Hepatocyte (in vitro differentiated cells): Measurements from ENCODE around the gene RPL41.

Source experiments
- EZH2 ChIP-seq: fragments of 200-600 bp; sonication (generic); IDR thresholded peaks from 2 replicates; pipeline ENCODE4 v1.6.1; 2016; ENCODE audit warnings: antibody characterized with exemption, mild to moderate bottlenecking, borderline replicate concordance
- EZH2phosphoT487 ChIP-seq: fragments of 200-600 bp; sonication (generic); IDR thresholded peaks from one replicate; pipeline ENCODE4 v1.6.1; 2018; ENCODE audit warnings: antibody characterized with exemption, mild to moderate bottlenecking, low read depth, moderate library complexity; ENCODE audit not compliant: unreplicated experiment, severe bottlenecking
- TF ChIP-seq, protein P1 (sequence below): fragments of 200-600 bp; sonication (generic); IDR thresholded peaks from 2 replicates; pipeline ENCODE4 v1.5.1; 2016; ENCODE audit warnings: antibody characterized with exemption, mild to moderate bottlenecking; ENCODE audit not compliant: poor library complexity

GRCh38 chr12:56161690-56162351 lies 45.4 kb downstream of the RPL41 start:
- TF ChIP-seq, protein P1, sequence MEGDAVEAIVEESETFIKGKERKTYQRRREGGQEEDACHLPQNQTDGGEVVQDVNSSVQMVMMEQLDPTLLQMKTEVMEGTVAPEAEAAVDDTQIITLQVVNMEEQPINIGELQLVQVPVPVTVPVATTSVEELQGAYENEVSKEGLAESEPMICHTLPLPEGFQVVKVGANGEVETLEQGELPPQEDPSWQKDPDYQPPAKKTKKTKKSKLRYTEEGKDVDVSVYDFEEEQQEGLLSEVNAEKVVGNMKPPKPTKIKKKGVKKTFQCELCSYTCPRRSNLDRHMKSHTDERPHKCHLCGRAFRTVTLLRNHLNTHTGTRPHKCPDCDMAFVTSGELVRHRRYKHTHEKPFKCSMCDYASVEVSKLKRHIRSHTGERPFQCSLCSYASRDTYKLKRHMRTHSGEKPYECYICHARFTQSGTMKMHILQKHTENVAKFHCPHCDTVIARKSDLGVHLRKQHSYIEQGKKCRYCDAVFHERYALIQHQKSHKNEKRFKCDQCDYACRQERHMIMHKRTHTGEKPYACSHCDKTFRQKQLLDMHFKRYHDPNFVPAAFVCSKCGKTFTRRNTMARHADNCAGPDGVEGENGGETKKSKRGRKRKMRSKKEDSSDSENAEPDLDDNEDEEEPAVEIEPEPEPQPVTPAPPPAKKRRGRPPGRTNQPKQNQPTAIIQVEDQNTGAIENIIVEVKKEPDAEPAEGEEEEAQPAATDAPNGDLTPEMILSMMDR, result no peak
- TF ChIP-seq EZH2 (no peak), EZH2phosphoT487 (no peak)
